ENCODE results near the gene PNPLA7.

DNA sequence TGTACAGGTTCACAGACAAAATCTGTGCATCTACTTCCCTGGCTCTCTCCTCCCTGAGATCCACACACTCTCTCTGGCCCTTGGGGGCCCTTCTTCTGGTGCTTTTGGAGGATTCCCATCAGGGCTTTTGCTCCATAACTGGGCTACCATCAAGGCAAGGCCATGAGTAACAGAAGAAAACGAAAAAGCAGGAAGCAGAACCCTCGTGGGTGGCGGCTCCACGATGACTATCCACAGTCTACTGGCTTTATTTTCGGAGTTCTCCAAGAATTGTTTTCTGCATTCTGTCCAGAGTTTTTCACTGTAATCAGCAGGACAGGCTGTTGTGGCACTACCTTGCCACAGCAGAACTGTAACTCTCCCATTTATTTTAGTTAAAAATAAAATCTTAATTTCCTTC lies 19.9 kb downstream of the PNPLA7 start:
- TF ChIP-seq CTCF (IDR thresholded peaks at IDR 0.05) = no peak
- no peak for TF ChIP-seq POLR2A (IDR thresholded peaks at IDR 0.05)
- no peak for TF ChIP-seq EP300 (IDR thresholded peaks at IDR 0.05)
- no peak for TF ChIP-seq POLR2AphosphoS5 (IDR thresholded peaks at IDR 0.05)

Measured in suprapubic skin (tissue), 4 donors.